Measurements from ENCODE around the gene NOTCH1. TPM values are rescaled to one million over a fixed set of nuclear protein-coding genes. Genes with fewer than 3 reads are reported as not detected.
A peak's percentile ranks its signal among the peaks of the same experiment; 100 is the strongest.

Gene NOTCH1
- total and polyA plus RNA-seq, 2 donors (not counting 1 experiment from before 2014, with no cell fraction given) = 3.3 to 10.9 TPM

GRCh38 chr9:136492978-136493522 is 52.8 kb downstream of the NOTCH1 start:
- Histone ChIP-seq H3K4me1 (ENCODE audit: control insufficient read depth, extremely low read depth, insufficient read depth, low read length) (no peaks in the 10 kb centered on the region), H4K20me1 (ENCODE audit: control insufficient read depth, extremely low read depth, insufficient read depth, low read length) (no peaks in the 10 kb centered on the region), H3K36me3 (ENCODE audit: control insufficient read depth, insufficient read depth, low read length) (peaks cover 11% of the 10 kb centered on the region), H3K4me2 (ENCODE audit: extremely low read depth, insufficient read depth, low read length) (no peak overlapping the region), H3K9ac (ENCODE audit: insufficient read depth, low read length) (no peak overlapping the region), H2AFZ (ENCODE audit: low read length) (no peak overlapping the region), H3K27me3 (ENCODE audit: control insufficient read depth, insufficient read depth, low read length) (no peaks in the 10 kb centered on the region), H3K27ac (ENCODE audit: insufficient read depth, low read length) (no peak overlapping the region), H3K9me3 (ENCODE audit: control insufficient read depth, insufficient read depth, low read depth, low read length) (no peaks in the 10 kb centered on the region), H3K79me2 (ENCODE audit: control insufficient read depth, insufficient read depth, low read length) (no peaks in the 10 kb centered on the region), H3K4me3 (replicated peaks in 1 of 4; ENCODE audit: control extremely low read depth in 1 of 4, insufficient read depth in 1 of 4, low read depth in 3 of 4, low read length in 4 of 4) (no peak overlapping the region)
- no peak for DNase-seq (ENCODE audit: low read depth in 2 of 2)
- no peak for TF ChIP-seq CTCF (conservative IDR thresholded peaks at IDR 0.05 in 1 of 2, IDR thresholded peaks at IDR 0.05 in 1 of 2; ENCODE audit: low read depth in 1 of 2, low read length in 2 of 2)
- TF ChIP-seq EZH2 (IDR thresholded peaks at IDR 0.05; ENCODE audit: low read length, missing control alignments) = no peak

- DNase-seq (ENCODE audit: low read depth in 2 of 2) = no peak
- Histone ChIP-seq H3K9ac (ENCODE audit: insufficient read depth, low read length) (no peak overlapping the region), H3K9me3 (ENCODE audit: control insufficient read depth, insufficient read depth, low read depth, low read length) (no peaks in the 10 kb centered on the region), H3K27me3 (ENCODE audit: control insufficient read depth, insufficient read depth, low read length) (no peaks in the 10 kb centered on the region), H3K4me2 (ENCODE audit: extremely low read depth, insufficient read depth, low read length) (no peak overlapping the region), H3K4me3 (replicated peaks in 1 of 4; ENCODE audit: control extremely low read depth in 1 of 4, insufficient read depth in 1 of 4, low read depth in 3 of 4, low read length in 4 of 4) (no peak overlapping the region), H2AFZ (ENCODE audit: low read length) (no peak overlapping the region), H3K36me3 (ENCODE audit: control insufficient read depth, insufficient read depth, low read length) (no peaks in the 10 kb centered on the region), H3K4me1 (ENCODE audit: control insufficient read depth, extremely low read depth, insufficient read depth, low read length) (no peaks in the 10 kb centered on the region), H4K20me1 (ENCODE audit: control insufficient read depth, extremely low read depth, insufficient read depth, low read length) (no peaks in the 10 kb centered on the region), H3K27ac (ENCODE audit: insufficient read depth, low read length) (no peak overlapping the region), H3K79me2 (ENCODE audit: control insufficient read depth, insufficient read depth, low read length) (no peaks in the 10 kb centered on the region)
- TF ChIP-seq CTCF (conservative IDR thresholded peaks at IDR 0.05 in 1 of 2, IDR thresholded peaks at IDR 0.05 in 1 of 2; ENCODE audit: low read depth in 1 of 2, low read length in 2 of 2) = no peak
- TF ChIP-seq EZH2 (IDR thresholded peaks at IDR 0.05; ENCODE audit: low read length, missing control alignments) = no peak
Measured at GRCh38 chr9:136489731-136490130, 56.1 kb downstream of the NOTCH1 start.

GRCh38 chr9:136488247-136489214 is 57.3 kb downstream of the NOTCH1 start:
- TF ChIP-seq CTCF (conservative IDR thresholded peaks at IDR 0.05 in 1 of 2, IDR thresholded peaks at IDR 0.05 in 1 of 2; ENCODE audit: low read depth in 1 of 2, low read length in 2 of 2) (peak; percentile 91), EZH2 (IDR thresholded peaks at IDR 0.05; ENCODE audit: low read length, missing control alignments) (no peak)
- Histone ChIP-seq H3K36me3 (ENCODE audit: control insufficient read depth, insufficient read depth, low read length) (no peaks in the 10 kb centered on the region), H3K4me1 (ENCODE audit: control insufficient read depth, extremely low read depth, insufficient read depth, low read length) (peaks cover 2% of the 10 kb centered on the region), H3K9ac (ENCODE audit: insufficient read depth, low read length) (peak overlapping the region; percentile 17), H3K4me3 (replicated peaks in 1 of 4; ENCODE audit: control extremely low read depth in 1 of 4, insufficient read depth in 1 of 4, low read depth in 3 of 4, low read length in 4 of 4) (no peak overlapping the region), H3K9me3 (ENCODE audit: control insufficient read depth, insufficient read depth, low read depth, low read length) (no peaks in the 10 kb centered on the region), H4K20me1 (ENCODE audit: control insufficient read depth, extremely low read depth, insufficient read depth, low read length) (no peaks in the 10 kb centered on the region), H3K27me3 (ENCODE audit: control insufficient read depth, insufficient read depth, low read length) (no peaks in the 10 kb centered on the region), H3K27ac (ENCODE audit: insufficient read depth, low read length) (no peak overlapping the region), H2AFZ (ENCODE audit: low read length) (no peak overlapping the region), H3K4me2 (ENCODE audit: extremely low read depth, insufficient read depth, low read length) (no peak overlapping the region), H3K79me2 (ENCODE audit: control insufficient read depth, insufficient read depth, low read length) (no peaks in the 10 kb centered on the region)
- DNase-seq (ENCODE audit: low read depth in 2 of 2) = peak in 1 of 2 donors; percentile 32
